ENCODE results near the gene PTPRN2. TPM values are rescaled to one million over a fixed set of nuclear protein-coding genes. Genes with fewer than 3 reads are reported as not detected.

Gene PTPRN2
- total RNA-seq, 1 donor from 2014 or later: 11.4 TPM

GRCh38 chr7:157840174-157840913 is 747.3 kb downstream of the PTPRN2 start:
- Mint-ChIP-seq H3K27me3 (peaks cover 15% of the 10 kb centered on the region), H3K4me1 (ENCODE audit: low read depth) (peaks cover 1% of the 10 kb centered on the region), H3K4me3 (ENCODE audit: low read depth) (no peak overlapping the region), H3K36me3 (ENCODE audit: insufficient read depth) (no peaks in the 10 kb centered on the region), H3K27ac (no peak overlapping the region), H3K9me3 (ENCODE audit: low read depth) (no peaks in the 10 kb centered on the region)
- no peak for DNase-seq (ENCODE audit: low spot score, unreplicated experiment)
- no peak for TF ChIP-seq CTCF (IDR thresholded peaks at IDR 0.05; ENCODE audit: unreplicated experiment)

GRCh38 chr7:157839672-157840167 is 747.9 kb downstream of the PTPRN2 start:
- H3K36me3 Mint-ChIP-seq (ENCODE audit: insufficient read depth): no peaks in the 10 kb centered on the region
- peaks cover 20% of the 10 kb centered on the region for H3K27me3 Mint-ChIP-seq
- TF ChIP-seq CTCF (IDR thresholded peaks at IDR 0.05; ENCODE audit: unreplicated experiment): no peak
- peaks cover 1% of the 10 kb centered on the region for H3K4me1 Mint-ChIP-seq (ENCODE audit: low read depth)
- no peak for DNase-seq (ENCODE audit: low spot score, unreplicated experiment)
- no peaks in the 10 kb centered on the region for H3K9me3 Mint-ChIP-seq (ENCODE audit: low read depth)
- H3K27ac Mint-ChIP-seq: no peak overlapping the region
- H3K4me3 Mint-ChIP-seq (ENCODE audit: low read depth): no peak overlapping the region

GRCh38 chr7:157839226-157839625 is 748.4 kb downstream of the PTPRN2 start:
- Mint-ChIP-seq H3K27ac (no peak overlapping the region), H3K9me3 (ENCODE audit: low read depth) (no peaks in the 10 kb centered on the region), H3K36me3 (ENCODE audit: insufficient read depth) (no peaks in the 10 kb centered on the region), H3K4me3 (ENCODE audit: low read depth) (no peak overlapping the region), H3K27me3 (peaks cover 20% of the 10 kb centered on the region), H3K4me1 (ENCODE audit: low read depth) (peaks cover 1% of the 10 kb centered on the region)
- no peak for DNase-seq (ENCODE audit: low spot score, unreplicated experiment)
- no peak for TF ChIP-seq CTCF (IDR thresholded peaks at IDR 0.05; ENCODE audit: unreplicated experiment)

- H3K27ac Mint-ChIP-seq: no peak overlapping the region
- no peaks in the 10 kb centered on the region for H3K36me3 Mint-ChIP-seq (ENCODE audit: insufficient read depth)
- no peak overlapping the region for H3K4me3 Mint-ChIP-seq (ENCODE audit: low read depth)
- no peak for TF ChIP-seq CTCF (IDR thresholded peaks at IDR 0.05; ENCODE audit: unreplicated experiment)
- DNase-seq (ENCODE audit: low spot score, unreplicated experiment): no peak
- peaks cover 1% of the 10 kb centered on the region for H3K4me1 Mint-ChIP-seq (ENCODE audit: low read depth)
- no peaks in the 10 kb centered on the region for H3K9me3 Mint-ChIP-seq (ENCODE audit: low read depth)
- H3K27me3 Mint-ChIP-seq: peaks cover 19% of the 10 kb centered on the region
Measured at GRCh38 chr7:157837561-157837960, 750.1 kb downstream of the PTPRN2 start.

GRCh38 chr7:157837047-157837446 is 750.6 kb downstream of the PTPRN2 start:
- H3K27me3 Mint-ChIP-seq: peaks cover 24% of the 10 kb centered on the region
- no peak overlapping the region for H3K27ac Mint-ChIP-seq
- no peak overlapping the region for H3K4me3 Mint-ChIP-seq (ENCODE audit: low read depth)
- no peak for DNase-seq (ENCODE audit: low spot score, unreplicated experiment)
- peaks cover 1% of the 10 kb centered on the region for H3K4me1 Mint-ChIP-seq (ENCODE audit: low read depth)
- TF ChIP-seq CTCF (IDR thresholded peaks at IDR 0.05; ENCODE audit: unreplicated experiment): no peak
- no peaks in the 10 kb centered on the region for H3K36me3 Mint-ChIP-seq (ENCODE audit: insufficient read depth)
- no peaks in the 10 kb centered on the region for H3K9me3 Mint-ChIP-seq (ENCODE audit: low read depth)
